ENCODE measurements around the gene DHRSX. TPM values are rescaled to one million over a fixed set of nuclear protein-coding genes. Genes with fewer than 3 reads are reported as not detected.

The DHRSX gene
- total and polyA plus RNA-seq, 2 of the 8 experiments (the other 6 are each of a cell fraction or from before 2014, with no cell fraction given): 35.1 to 43.4 TPM

DNA sequence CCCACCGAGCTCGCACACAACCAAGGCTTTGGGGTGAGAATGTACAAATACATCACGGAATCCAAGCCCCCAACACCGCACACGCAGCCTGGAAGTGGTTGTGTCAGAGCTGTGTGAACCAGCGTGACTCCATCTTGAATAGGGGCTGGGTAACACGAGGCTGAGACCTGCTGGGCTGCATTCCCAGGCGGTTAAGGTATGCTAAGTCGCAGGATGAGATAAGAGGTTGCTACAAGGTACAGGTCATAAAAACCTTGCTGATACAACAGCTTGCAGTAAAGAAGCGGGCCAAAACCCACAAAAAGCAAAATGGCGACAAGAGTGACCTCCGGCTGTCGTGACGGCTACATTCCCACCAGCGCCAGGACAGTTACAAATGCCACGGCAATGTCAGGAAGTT lies 258.4 kb downstream of the DHRSX start:
- 90% methylated on average over 16 of the region's 16 CpGs; no CpG with 5 or more reads in 1 of the 2 experiments for WGBS, 2 experiments (ENCODE audit: extremely low coverage in 1 of 2, insufficient coverage in 1 of 2, insufficient read length in 1 of 2, insufficient replicate concordance in 2 of 2, low coverage in 1 of 2, low lambda C conversion rate in 2 of 2, missing lambda C conversion rate in 1 of 2)
- FAIRE-seq: no peak

More for the DNA sequence above, 258.4 kb downstream of the DHRSX start:
- Histone ChIP-seq H2BK15ac (ENCODE audit: low read length) (no peak overlapping the region), H3K14ac (ENCODE audit: insufficient read length) (no peak overlapping the region), H4K91ac (replicated peaks; ENCODE audit: insufficient read length, low read length) (no peak overlapping the region), H2AFZ (ENCODE audit: low read length) (no peak overlapping the region), H3K4me1 (replicated peaks in 1 of 4; ENCODE audit: control insufficient read depth in 3 of 4, insufficient read depth in 4 of 4, low read length in 3 of 4) (peaks cover 0 to 10% (median 0%) of the 10 kb centered on the region in 4 experiments; a peak in 1 of 7 replicates), H3K23ac (ENCODE audit: insufficient read length) (no peak overlapping the region), H3K4me3 (ENCODE audit: extremely low read depth in 1 of 4, insufficient read depth in 2 of 4, low read depth in 3 of 4, low read length in 4 of 4) (no peak overlapping the region), H2AK5ac (ENCODE audit: low read depth, low read length) (no peak overlapping the region), H2BK12ac (ENCODE audit: low read depth, low read length) (no peak overlapping the region), H3K23me2 (ENCODE audit: low read depth, low read length) (no peaks in the 10 kb centered on the region), H3K27me3 (replicated peaks in 1 of 4; ENCODE audit: control insufficient read depth in 3 of 4, extremely low read depth in 1 of 4, insufficient read depth in 3 of 4, low read length in 3 of 4) (no peaks in the 10 kb centered on the region), H3K18ac (ENCODE audit: extremely low read depth, low read length) (no peak overlapping the region), H2BK120ac (replicated peaks; ENCODE audit: low read depth, low read length) (no peak overlapping the region), H3K79me1 (ENCODE audit: low read depth, low read length) (no peaks in the 10 kb centered on the region), H3K36me3 (ENCODE audit: control insufficient read depth in 2 of 4, insufficient read depth in 4 of 4, low read length in 3 of 4) (no peaks in the 10 kb centered on the region; a peak in 1 of 8 replicates), H4K8ac (ENCODE audit: extremely low read depth, insufficient read depth, low read length) (no peak overlapping the region), H2BK20ac (ENCODE audit: low read length) (no peak overlapping the region), H4K20me1 (replicated peaks in 1 of 2; ENCODE audit: control insufficient read depth in 1 of 2, insufficient read depth in 2 of 2, low read length in 2 of 2) (no peaks in the 10 kb centered on the region), H3K56ac (replicated peaks; ENCODE audit: insufficient read length, low read depth, low read length) (no peak overlapping the region), H3K79me2 (ENCODE audit: control insufficient read depth in 1 of 2, insufficient read depth in 2 of 2, low read length in 2 of 2) (no peaks in the 10 kb centered on the region), H2BK5ac (ENCODE audit: low read depth, low read length) (no peak overlapping the region), H4K5ac (ENCODE audit: insufficient read length, low read depth, low read length) (no peak overlapping the region), H3K27ac (ENCODE audit: low read depth, low read length) (no peak overlapping the region), H3K4me2 (ENCODE audit: insufficient read depth in 1 of 2, low read depth in 2 of 2, low read length in 2 of 2) (no peak overlapping the region), H3K9me3 (ENCODE audit: insufficient read depth in 2 of 2, low read depth in 1 of 2, low read length in 1 of 2) (no peaks in the 10 kb centered on the region; a peak in 1 of 4 replicates), H3K9ac (replicated peaks in 1 of 4; ENCODE audit: extremely low read depth in 1 of 4, low read depth in 3 of 4, low read length in 3 of 4) (no peak overlapping the region), H3K4ac (replicated peaks; ENCODE audit: insufficient read length, low read depth, low read length) (no peak overlapping the region)
- TF ChIP-seq EZH2 (IDR thresholded peaks at IDR 0.05; ENCODE audit: low read depth, low read length, severe bottlenecking) (no peak), GABPA (IDR thresholded peaks at IDR 0.05; ENCODE audit: borderline replicate concordance, insufficient read depth, low read length) (no peak), NANOG (IDR thresholded peaks at IDR 0.05; ENCODE audit: insufficient read depth, low read depth, low read length, poor library complexity, severe bottlenecking) (no peak), TAF7 (optimal IDR thresholded peaks at IDR 0.05; ENCODE audit: borderline replicate concordance, low read depth, low read length) (no peak), ASH2L (IDR thresholded peaks at IDR 0.05; ENCODE audit: low read length) (no peak), SP4 (IDR thresholded peaks at IDR 0.05; ENCODE audit: low read length) (no peak), SIN3A (conservative IDR thresholded peaks at IDR 0.05 in 1 of 2, IDR thresholded peaks at IDR 0.05 in 1 of 2; ENCODE audit: low read depth in 1 of 2, low read length in 2 of 2) (no peak), EGR1 (IDR thresholded peaks at IDR 0.05; ENCODE audit: borderline replicate concordance, low read depth, low read length) (no peak)
- DNase-seq (ENCODE audit: low read depth in 1 of 2, low spot score in 2 of 2): no peak
- ChIA-PET CTCF (ENCODE audit: partially characterized antibody) (no interaction called here), POLR2A (ENCODE audit: partially characterized antibody) (no interaction called here)
